Mammary epithelial cell (primary cell): Measurements from ENCODE around the gene FLAD1.

Experiments
- EZH2 ChIP-seq: IDR thresholded peaks from 2 replicates; pipeline ENCODE4 v1.6.1; 2012; ENCODE audit warnings: low read length, inconsistent platforms, borderline replicate concordance
- TF ChIP-seq, protein P1 (sequence below), 2 donors: IDR thresholded peaks in 1 of 2; conservative IDR thresholded peaks in 1 of 2; 2 replicates each; pipeline ENCODE4 v1.5.1; 2011 to 2012; ENCODE audit warnings: inconsistent platforms in 2 of 2, low read length in 2 of 2, mild to moderate bottlenecking in 2 of 2, control low read depth in 1 of 2, low read depth in 1 of 2; ENCODE audit not compliant: insufficient read depth in 1 of 2; ENCODE audit errors: extremely low read depth in 1 of 2

DNA sequence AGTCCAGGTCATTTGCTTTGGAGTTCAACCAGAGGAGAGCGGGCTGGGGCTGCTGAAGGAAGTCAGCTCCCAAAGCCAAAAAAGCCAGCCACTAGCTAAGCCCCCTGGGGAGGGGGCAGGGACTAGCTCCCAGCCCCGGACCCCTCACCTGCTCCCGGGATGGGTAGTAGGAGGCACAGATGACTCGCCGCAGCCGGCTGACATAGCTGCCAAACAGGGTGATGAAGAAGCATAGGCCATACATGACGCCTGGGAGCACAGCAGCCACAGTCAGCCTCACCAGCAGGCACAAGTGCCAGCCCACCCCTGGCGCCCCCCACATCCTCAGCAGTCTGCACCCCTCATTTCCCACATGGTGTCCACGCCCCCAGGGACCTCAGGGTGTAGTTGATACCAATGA is 43.0 kb downstream of the FLAD1 start:
- TF ChIP-seq, protein P1, sequence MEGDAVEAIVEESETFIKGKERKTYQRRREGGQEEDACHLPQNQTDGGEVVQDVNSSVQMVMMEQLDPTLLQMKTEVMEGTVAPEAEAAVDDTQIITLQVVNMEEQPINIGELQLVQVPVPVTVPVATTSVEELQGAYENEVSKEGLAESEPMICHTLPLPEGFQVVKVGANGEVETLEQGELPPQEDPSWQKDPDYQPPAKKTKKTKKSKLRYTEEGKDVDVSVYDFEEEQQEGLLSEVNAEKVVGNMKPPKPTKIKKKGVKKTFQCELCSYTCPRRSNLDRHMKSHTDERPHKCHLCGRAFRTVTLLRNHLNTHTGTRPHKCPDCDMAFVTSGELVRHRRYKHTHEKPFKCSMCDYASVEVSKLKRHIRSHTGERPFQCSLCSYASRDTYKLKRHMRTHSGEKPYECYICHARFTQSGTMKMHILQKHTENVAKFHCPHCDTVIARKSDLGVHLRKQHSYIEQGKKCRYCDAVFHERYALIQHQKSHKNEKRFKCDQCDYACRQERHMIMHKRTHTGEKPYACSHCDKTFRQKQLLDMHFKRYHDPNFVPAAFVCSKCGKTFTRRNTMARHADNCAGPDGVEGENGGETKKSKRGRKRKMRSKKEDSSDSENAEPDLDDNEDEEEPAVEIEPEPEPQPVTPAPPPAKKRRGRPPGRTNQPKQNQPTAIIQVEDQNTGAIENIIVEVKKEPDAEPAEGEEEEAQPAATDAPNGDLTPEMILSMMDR (conservative IDR thresholded peaks at IDR 0.05 in 1 of 2, IDR thresholded peaks at IDR 0.05 in 1 of 2; ENCODE audit: extremely low read depth in 1 of 2, insufficient read depth in 1 of 2, low read depth in 1 of 2, low read length in 2 of 2), result no peak
- no peak for TF ChIP-seq EZH2
